Fibroblast of skin of scalp (primary cell): ENCODE data around the gene COQ5.

Experiments
- DNase-seq: peaks from one replicate; pipeline ENCODE4 v3.0.0-alpha.2; 2013

Gene COQ5

DNA sequence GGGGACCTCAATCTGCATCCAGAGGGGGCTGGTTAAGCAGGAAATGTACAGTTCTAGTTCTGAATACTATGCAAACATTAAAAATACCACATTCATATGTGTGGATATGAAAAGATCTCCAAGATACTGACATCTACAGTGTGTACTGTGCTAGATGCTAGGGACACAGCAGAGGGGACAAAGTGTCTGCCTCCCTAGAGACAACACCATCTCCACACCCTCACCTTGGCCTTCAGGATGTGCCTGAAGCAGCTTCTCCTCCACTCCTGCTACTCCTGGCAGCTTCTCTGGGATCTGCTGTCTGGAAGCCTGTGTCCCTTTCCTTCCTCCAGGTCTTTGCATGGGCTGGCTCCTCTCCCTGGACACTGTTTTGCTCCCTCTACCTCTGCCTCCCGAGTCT is 48.7 kb downstream of the COQ5 start:
- no peak for DNase-seq

GRCh38 chr12:120479458-120479857 is 49.5 kb downstream of the COQ5 start:
- DNase-seq = no peak

DNA sequence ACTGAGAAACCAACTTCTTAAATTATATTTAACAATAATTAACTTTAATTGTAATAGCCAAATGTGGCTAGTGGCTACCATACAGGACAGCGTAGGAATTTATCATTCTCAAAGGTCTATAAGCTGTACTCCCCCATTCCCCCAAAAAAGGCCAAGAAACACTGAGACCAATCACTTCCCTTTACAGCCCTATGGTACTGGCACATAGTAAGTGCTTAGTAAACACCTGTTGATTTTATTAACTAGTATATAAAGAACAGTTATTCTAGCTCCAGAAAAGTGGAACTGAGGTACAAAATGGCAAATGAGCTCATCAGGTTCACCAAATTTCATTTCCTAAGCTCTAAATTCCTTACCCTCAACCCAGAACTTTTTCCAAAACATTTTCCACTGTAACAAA is 53.3 kb downstream of the COQ5 start:
- DNase-seq = no peak

DNA sequence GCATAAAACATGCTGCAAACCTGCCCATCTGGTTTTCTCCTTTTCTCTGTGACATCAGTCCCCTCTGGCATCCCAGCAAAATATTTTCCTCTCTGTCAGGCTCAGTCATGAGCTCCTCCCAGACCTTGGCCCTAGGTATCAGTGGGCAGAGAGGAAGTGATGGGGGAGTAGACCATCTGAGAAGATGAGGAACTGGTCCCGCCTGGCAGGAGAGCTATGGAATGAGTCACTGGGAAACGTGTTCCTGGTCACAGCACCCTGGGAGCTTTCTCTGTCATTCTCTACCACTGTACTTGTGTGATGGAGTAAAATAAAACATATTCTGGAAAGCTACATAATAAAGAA is 54.4 kb downstream of the COQ5 start:
- peak; percentile 84 for DNase-seq

DNA sequence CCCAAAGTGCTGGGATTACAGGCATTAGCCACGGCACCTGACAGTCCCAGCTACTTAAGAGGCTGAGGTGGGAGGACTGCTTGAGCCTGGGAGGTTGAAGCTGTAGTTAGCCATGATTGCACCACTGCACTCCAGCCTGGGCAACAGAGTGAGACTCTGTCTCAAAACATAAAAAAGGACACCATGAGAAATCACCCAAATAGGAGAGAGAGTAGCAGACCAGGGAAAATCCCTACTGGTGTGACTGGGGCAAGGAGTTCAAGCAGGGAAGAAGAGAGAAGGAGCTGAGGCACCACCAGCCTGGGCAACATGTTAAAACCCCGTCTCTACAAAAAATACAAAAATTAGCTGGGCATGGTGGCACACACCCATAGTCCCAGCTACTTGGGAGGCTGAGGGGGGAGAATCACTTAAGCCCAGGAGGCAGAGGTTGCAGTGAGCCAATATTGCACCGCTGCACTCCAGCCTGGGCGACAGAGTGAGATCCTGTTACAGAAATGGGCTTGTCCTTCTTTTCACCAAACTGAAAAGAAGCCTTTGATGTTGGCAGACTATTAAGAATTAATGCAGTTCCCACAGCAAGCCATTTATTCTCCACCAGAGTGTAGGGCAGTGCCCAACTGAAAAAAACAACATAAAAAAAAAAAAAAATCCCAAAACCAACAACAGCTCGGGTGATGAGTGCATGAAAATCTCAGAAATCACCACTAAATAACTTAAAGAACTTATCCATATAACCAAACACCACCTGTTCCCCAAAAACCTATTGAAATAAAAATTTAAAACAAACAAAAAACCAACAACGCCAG is 54.9 kb downstream of the COQ5 start:
- no peak for DNase-seq

DNA sequence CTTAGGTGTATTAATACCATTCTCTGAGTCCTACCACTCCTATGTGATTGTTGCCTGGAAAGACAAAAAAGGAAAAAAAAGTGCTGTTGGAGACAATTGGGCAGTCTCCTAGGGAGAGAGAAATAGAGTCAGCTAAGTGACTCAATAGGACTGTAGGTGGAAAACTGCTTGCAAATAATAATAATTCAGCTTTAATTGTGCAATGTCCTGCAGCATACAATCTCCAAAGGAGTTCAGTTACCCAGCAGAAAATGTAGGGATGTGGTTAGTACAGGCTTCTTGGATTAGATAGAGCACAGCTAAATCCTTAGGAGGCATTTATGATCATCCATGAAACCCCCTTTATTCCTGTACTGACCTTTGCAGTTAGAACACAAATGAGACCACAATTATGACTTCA is 56.4 kb downstream of the COQ5 start:
- DNase-seq = no peak

DNA sequence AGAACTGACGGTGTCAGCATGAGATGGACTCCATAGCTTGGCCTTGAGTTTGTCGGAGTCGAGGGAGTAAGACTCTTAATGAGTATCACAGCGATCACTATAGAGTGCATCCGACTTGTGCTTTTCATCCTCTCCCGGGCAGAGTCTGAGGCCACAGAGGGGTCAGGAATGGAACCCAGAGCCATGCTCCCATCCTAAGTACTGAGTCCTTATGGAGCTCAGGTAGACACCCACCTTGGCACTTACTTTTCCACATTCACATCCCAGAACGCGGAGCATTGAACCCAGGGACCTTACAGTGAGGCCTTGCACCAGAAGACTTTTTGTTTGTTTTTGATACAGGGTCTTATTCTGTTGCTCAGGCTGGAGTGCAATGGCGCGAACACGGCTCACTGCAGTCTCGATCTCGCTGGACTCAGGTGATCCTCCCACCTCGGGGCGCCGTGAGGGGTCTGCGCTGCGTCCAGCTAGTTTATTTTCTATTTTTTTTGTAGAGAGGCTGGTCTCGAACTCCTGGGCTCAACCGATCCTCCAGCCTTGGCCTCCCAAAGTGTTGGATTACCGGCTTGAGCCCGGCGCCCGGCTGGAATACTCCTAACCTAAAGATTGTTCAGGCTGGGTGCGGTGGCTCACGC is 58.7 kb downstream of the COQ5 start:
- peak; percentile 14 for DNase-seq

GRCh38 chr12:120469450-120470149 is 59.4 kb downstream of the COQ5 start, which contains the start of gene SRSF9:
SRSF9 (minus strand) TSS chr12:120469748; CDS start chr12:120469609, 139 bp downstream.
- DNase-seq = peak; percentile 97

DNA sequence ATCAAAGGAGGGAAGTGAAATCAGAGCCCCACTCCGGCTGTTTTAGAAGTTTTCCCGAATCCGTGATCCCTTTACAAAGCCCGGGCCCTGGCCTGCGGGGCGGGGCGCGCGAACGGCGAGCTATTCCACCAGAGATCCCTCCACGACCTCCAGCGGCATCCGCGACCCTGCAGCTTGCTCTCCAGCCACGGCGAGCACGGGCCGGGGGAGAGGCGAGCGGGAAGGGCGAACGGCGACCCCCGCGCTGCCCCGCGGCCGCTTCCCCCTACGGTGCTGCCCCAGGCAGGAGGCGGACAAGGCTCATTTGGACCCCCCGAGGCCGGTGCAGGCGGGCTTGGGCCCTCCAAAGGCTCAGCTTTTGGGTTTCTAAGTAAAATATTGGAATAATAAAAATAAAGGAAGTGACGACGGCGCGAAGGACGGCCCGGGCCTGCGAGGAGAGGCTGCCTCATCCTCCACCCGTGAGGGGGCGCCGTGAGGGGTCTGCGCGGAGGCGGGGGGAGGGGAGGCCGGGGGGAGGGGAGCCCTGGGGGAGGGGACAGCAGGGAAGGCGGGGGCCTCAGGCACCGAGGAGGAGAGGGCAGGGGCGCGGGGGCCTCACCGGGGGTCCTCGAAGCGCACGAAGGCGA is 60.0 kb downstream of the COQ5 start:
- DNase-seq = no peak

DNA sequence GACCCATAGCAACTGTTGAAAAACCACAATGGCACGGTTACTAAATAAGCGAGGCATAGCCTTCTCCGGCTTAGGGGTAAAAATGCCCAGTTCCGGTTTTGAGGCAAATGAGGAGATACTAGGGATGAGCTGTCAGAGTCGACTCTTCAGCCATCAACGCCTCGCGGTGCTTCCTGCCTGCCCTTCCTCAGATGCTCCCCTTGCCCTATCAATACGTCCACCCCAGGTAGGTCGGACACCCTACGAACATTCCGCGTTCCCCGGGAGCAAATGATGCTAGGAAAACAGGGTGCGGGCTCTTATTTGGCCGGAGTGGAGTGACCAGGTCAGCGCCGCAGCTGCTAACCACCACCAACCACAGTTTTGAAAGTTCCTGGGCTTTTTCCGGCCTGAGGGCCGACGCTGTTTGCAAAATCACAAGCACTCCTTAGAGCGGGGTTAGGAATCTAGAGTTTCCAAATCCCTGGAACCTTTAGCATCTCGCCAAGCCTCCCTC is 60.6 kb downstream of the COQ5 start:
- peak; percentile 20 for DNase-seq

- no peak for DNase-seq
These were observed 61.5 kb downstream of the COQ5 start for GRCh38 chr12:120467439-120467838.

GRCh38 chr12:120466560-120467315 is 62.2 kb downstream of the COQ5 start:
- DNase-seq = peak; percentile 52

GRCh38 chr12:120465756-120466155 is 63.2 kb downstream of the COQ5 start:
- DNase-seq = no peak

- no peak for DNase-seq
These were observed 65.2 kb downstream of the COQ5 start for GRCh38 chr12:120463712-120464111.

DNA sequence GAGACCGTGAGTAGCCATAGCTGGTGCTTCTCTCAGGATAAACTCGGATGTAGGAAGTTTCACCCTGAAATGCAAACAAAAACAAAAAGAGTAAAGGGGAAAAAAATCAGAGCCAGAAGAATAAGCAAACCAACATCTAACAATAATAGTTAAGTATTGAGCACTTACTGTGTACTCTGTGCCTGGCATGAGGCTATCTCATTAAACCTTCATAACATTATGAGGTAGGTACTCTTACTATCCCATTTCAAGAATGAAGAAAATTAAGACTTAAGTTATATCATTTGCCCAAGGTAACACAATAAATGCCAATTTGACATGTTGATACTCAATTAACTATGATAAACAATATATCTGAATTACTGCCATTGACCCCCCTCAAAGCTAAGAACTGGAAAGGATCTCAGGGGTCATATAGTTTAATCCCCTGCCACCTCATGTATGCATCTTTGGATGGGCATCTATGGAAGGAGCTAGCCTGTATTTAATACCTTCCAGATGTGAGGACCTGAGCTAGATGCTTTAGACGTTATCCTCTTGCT is 66.8 kb downstream of the COQ5 start:
- DNase-seq = no peak

DNA sequence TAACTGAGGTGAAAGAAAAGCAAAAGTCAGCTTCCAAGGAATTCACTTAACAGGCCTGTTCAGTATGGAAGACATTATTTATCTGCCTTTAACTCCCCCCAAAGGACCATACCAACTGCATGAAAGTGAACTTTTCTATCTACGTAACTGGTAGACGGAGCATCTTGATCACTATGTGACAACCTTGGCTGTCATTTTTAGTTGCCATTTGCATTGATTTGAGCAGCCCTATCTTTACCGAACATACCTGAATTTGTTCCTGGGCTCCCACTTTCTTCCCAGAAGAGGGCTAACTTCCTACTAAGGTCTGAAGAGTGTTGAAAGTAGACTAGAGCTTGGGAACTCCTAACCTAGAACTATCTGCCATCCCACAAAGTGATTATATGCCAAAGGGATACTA is 68.8 kb downstream of the COQ5 start:
- no peak for DNase-seq

DNA sequence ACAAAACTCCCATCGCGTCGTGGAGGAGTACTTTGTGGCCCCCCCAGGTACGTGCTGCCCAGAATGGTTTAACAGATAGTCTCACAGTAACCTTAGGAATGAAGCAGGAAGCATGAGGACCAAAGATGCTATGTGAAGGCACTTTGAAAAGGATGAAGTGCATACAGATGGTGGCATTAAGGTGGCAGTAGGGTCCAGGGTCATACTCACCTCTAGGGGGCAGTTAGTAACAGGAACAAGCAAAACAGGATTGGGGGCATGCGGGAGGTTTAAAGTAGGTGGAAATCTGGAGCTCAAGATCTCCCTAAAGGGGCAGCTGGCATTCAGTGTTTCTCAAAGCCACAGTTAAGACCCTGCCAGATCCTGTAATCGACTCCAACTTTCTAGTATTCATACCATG is 71.8 kb downstream of the COQ5 start:
- peak; percentile 8 for DNase-seq

DNA sequence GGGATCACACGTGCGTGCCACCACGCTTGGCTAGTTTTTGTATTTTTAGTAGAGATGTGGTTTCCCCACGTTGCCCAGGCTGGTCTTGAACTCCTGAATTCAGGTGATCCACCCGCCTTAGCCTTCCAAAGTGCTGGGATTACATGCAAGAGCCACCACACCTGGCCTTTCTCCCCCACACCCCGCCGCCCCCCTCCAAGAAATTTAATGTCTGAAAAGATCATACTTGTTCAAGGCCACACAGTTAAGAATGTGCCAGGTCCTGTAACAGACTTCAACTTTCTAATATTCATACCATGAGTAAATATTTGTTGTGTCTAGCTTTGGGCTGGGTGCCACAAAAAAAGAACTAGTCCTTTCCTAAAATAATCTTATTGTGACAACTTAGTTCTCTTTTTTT is 73.7 kb downstream of the COQ5 start:
- DNase-seq = no peak

- DNase-seq = peak; percentile 19
These were observed 75.0 kb downstream of the COQ5 start for GRCh38 chr12:120453977-120454376.
